ENCODE data around the gene VAV3.

VAV3 gene

DNA sequence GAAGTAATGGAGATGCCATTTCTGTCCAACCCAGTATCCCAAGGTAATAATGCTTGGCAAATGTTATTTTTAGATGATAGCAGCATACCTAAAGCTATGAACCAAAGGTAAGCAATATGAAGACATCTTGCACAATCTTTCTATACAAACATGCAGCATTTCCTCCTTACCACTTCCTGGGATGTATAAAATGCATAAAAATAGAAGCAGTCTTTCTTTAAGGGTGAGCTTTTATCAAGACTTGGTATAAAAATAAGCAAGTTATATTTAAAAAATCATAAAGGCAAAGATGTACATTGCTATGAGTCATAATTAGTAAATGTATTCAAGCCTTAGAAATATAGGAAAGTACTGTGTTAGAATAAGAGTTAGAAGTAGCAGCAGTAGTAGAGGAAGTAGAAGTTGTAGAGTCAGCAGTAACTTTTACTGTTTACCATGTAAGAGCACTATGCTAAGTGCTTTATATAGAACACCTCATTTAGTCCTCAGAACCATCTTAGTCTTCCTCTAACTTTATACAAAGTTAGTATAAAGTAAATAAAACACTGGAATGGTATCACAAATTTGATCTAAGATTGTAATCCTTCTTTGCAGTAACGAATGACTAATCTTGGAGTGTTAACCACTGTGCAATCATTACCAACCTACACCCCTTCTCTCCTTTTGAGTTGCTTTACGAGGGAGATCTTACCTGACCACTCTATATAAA lies 371.3 kb downstream of the VAV3 start:
- no peak for DNase-seq (ENCODE audit: low read depth)
- TF ChIP-seq, protein P1, sequence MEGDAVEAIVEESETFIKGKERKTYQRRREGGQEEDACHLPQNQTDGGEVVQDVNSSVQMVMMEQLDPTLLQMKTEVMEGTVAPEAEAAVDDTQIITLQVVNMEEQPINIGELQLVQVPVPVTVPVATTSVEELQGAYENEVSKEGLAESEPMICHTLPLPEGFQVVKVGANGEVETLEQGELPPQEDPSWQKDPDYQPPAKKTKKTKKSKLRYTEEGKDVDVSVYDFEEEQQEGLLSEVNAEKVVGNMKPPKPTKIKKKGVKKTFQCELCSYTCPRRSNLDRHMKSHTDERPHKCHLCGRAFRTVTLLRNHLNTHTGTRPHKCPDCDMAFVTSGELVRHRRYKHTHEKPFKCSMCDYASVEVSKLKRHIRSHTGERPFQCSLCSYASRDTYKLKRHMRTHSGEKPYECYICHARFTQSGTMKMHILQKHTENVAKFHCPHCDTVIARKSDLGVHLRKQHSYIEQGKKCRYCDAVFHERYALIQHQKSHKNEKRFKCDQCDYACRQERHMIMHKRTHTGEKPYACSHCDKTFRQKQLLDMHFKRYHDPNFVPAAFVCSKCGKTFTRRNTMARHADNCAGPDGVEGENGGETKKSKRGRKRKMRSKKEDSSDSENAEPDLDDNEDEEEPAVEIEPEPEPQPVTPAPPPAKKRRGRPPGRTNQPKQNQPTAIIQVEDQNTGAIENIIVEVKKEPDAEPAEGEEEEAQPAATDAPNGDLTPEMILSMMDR (conservative IDR thresholded peaks at IDR 0.05; ENCODE audit: control insufficient read depth, insufficient read depth, low read depth, low read length), result no peak

DNA sequence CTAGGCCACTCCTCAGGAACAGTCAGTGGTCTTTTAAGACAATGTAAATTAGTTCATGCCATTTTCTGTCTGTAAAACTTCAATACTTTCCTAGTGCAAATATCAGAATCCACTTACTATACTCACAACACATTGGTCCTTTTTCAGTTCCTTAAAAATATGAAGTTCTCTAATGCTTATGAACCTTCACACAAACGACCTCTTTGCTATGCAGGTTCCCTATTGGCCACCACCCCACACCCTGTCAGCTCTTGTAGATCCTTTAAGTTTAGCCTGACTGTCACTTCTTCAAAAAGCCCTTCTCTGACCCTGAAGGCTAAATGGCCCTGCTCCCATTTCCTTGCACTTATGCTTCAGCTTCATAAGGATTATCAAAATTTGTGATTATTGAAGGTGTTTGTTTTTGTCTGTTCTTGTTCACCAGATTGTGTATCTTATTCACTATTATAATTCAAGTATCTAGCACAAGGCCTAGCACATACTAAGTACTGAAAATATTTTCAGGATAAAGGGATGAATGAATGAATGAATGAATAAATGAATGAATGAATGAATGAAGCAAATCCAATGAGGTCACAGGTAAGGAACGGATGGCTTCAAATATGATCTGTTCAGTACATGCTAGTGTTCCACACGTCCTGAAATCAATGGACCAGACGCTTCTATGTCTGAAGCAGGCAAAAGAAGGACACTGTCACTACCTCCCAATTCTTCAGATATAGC lies 373.9 kb downstream of the VAV3 start:
- DNase-seq (ENCODE audit: low read depth), result no peak
- TF ChIP-seq, protein P1 (conservative IDR thresholded peaks at IDR 0.05; ENCODE audit: control insufficient read depth, insufficient read depth, low read depth, low read length), result no peak

More for the DNA sequence above, 371.3 kb downstream of the VAV3 start:
- H3K4me3 ChIP-seq (ENCODE audit: control insufficient read depth, low read depth, low read length), result no peak overlapping the region

DNA sequence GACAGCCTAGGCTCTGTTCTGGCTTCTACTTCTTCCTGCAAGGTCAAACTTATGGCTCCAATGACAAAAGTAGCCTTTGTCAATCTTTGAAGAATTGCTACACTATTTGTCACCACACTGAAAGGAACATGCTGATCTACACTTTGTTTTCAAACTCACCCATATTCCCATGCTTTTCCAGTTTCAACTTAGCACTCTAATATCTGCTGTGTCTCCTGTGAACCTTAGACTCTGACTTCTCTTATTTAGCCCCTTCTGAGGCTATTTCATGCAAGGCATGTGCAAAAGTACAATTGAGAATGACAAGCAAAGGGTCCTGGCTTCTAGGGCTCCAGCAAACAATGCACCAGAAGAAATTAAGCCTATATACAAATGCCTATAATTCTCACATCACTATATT lies 374.9 kb downstream of the VAV3 start:
- TF ChIP-seq, protein P1 (conservative IDR thresholded peaks at IDR 0.05; ENCODE audit: control insufficient read depth, insufficient read depth, low read depth, low read length), result no peak
- no peak overlapping the region for H3K4me3 ChIP-seq (ENCODE audit: control insufficient read depth, low read depth, low read length)
- DNase-seq (ENCODE audit: low read depth), result no peak

More for the DNA sequence above, 373.9 kb downstream of the VAV3 start:
- no peak overlapping the region for H3K4me3 ChIP-seq (ENCODE audit: control insufficient read depth, low read depth, low read length)

DNA sequence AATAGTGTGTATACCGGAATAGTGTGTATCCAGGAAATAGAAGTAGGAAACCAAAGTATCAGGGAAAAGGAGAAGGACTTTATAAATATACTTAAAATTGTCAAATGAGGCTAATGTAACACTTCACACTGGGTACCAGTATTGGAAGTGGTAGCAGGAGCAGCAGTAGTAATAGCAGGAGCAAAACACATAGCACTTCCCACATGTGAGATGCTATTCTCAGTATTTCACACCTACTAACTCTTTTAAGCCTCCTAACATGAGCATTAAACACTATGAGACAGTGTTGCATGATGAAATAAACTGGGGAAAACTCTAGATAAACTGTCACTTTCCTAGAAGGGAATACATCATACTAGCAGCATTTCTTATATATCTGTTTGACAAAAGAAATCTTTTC lies 376.7 kb downstream of the VAV3 start:
- TF ChIP-seq, protein P1 (conservative IDR thresholded peaks at IDR 0.05; ENCODE audit: control insufficient read depth, insufficient read depth, low read depth, low read length), result no peak
- DNase-seq (ENCODE audit: low read depth), result no peak
- H3K4me3 ChIP-seq (ENCODE audit: control insufficient read depth, low read depth, low read length), result no peak overlapping the region

DNA sequence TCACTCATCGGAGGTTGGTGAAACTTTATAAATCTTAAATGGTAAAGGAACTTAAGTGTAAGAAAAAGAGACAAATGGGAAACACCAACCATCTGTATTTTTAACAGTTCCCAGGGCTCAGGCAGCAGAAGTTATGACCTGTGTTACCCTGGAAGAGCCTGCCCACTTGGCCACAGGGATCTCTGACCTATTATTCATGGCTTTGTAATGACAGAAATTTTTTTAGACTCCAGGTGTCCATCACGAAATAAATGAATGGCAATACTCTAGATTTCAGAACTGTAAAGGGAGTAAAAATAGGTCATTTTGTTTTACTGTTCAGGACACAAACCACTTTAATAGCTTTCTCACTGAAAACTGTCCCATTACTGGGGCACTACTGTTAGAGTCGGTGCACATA lies 389.8 kb downstream of the VAV3 start:
- no peak overlapping the region for H3K4me3 ChIP-seq (ENCODE audit: control insufficient read depth, low read depth, low read length)
- TF ChIP-seq, protein P1 (conservative IDR thresholded peaks at IDR 0.05; ENCODE audit: control insufficient read depth, insufficient read depth, low read depth, low read length), result no peak
- DNase-seq (ENCODE audit: low read depth), result no peak

DNA sequence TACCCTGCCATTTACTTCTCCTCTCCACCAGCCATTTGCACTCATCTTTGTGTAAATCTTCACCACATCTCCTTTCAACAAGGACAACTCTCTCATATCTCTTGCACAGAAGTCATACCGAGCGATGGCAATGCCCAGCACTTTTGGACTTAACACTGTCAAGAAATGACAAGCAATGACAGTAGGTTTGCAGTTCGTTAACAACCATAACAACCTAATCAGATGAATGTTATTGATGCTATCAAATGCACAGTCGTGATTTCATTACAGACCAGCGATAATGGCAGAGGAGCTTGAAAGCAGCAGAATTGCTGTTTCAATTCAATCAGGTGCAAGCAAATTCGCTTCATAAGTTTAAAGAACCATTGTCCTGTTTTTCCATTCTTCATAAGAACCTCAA lies 390.9 kb downstream of the VAV3 start:
- TF ChIP-seq, protein P1 (conservative IDR thresholded peaks at IDR 0.05; ENCODE audit: control insufficient read depth, insufficient read depth, low read depth, low read length), result no peak
- no peak for DNase-seq (ENCODE audit: low read depth)
- H3K4me3 ChIP-seq (ENCODE audit: control insufficient read depth, low read depth, low read length), result no peak overlapping the region
